ENCODE data around the gene QTRT2. TPM values are rescaled to one million over a fixed set of nuclear protein-coding genes. Genes with fewer than 3 reads are reported as not detected.

The QTRT2 gene
- total and polyA plus RNA-seq, 4 donors = 5.3 to 33.0 (median 18.5) TPM

- ATAC-seq (ENCODE audit: insufficient read depth, low FRiP score) (no peak), DNase-seq (no peak)
- no peak for TF ChIP-seq CTCF (IDR thresholded peaks at IDR 0.05; ENCODE audit: control extremely low read depth, extremely low read depth)
- WGBS, 2 donors = 92 to 97% methylated on average over 2 of the region's 2 CpGs
- H3K4me1 ChIP-seq (ENCODE audit: control insufficient read depth in 5 of 5, insufficient read depth in 5 of 5, low read length in 5 of 5) = peaks cover 0 to 9% (median 4%) of the 10 kb centered on the region in 5 donors
- no peaks in the 10 kb centered on the region for H3K9me3 ChIP-seq (ENCODE audit: control insufficient read depth in 4 of 4, insufficient read depth in 3 of 4, low read length in 3 of 4)
- no peak overlapping the region for H3K27ac ChIP-seq (ENCODE audit: low read depth in 1 of 2, low read length in 1 of 2)
- peaks cover 0 to 2% (median 0%) of the 10 kb centered on the region in 4 donors for H3K36me3 ChIP-seq (ENCODE audit: control insufficient read depth in 4 of 4, insufficient read depth in 4 of 4, low read length in 4 of 4)
- H3K9ac ChIP-seq (ENCODE audit: insufficient read depth in 1 of 2, low read length in 2 of 2) = no peak overlapping the region
- no peak overlapping the region for H3K4me3 ChIP-seq
- H3K27me3 ChIP-seq (ENCODE audit: control insufficient read depth in 3 of 3, insufficient read depth in 3 of 3, low read length in 2 of 3) = no peaks in the 10 kb centered on the region
Measured at GRCh38 chr3:114052216-114052615, 4.3 kb upstream of the QTRT2 start.

GRCh38 chr3:114057011-114057347 is 442 bp downstream of the QTRT2 start:
- no peak for ATAC-seq (ENCODE audit: insufficient read depth, low FRiP score)
- TF ChIP-seq CTCF (IDR thresholded peaks at IDR 0.05; ENCODE audit: control extremely low read depth, extremely low read depth) = no peak
- Histone ChIP-seq H3K27ac (ENCODE audit: low read depth in 1 of 2, low read length in 1 of 2) (peak overlapping the region; percentile 74 to 91), H3K9ac (ENCODE audit: insufficient read depth in 1 of 2, low read length in 2 of 2) (peak overlapping the region; percentile 42 to 92), H3K36me3 (ENCODE audit: control insufficient read depth in 4 of 4, insufficient read depth in 4 of 4, low read length in 4 of 4) (peaks cover 0 to 2% (median 0%) of the 10 kb centered on the region in 4 donors), H3K9me3 (ENCODE audit: control insufficient read depth in 4 of 4, insufficient read depth in 3 of 4, low read length in 3 of 4) (no peaks in the 10 kb centered on the region), H3K4me1 (ENCODE audit: control insufficient read depth in 5 of 5, insufficient read depth in 5 of 5, low read length in 5 of 5) (peaks cover 0 to 23% (median 7%) of the 10 kb centered on the region in 5 donors), H3K27me3 (ENCODE audit: control insufficient read depth in 3 of 3, insufficient read depth in 3 of 3, low read length in 2 of 3) (no peaks in the 10 kb centered on the region), H3K4me3 (peak overlapping the region; percentile 89)
- 0% methylated on average over 8 of the region's 8 CpGs for WGBS, 2 donors
- no peak for DNase-seq

- H3K9ac ChIP-seq (ENCODE audit: insufficient read depth in 1 of 2, low read length in 2 of 2) = no peak overlapping the region
- H3K27me3 ChIP-seq (ENCODE audit: control insufficient read depth in 3 of 3, insufficient read depth in 3 of 3, low read length in 2 of 3) = no peaks in the 10 kb centered on the region
- no peaks in the 10 kb centered on the region for H3K9me3 ChIP-seq (ENCODE audit: control insufficient read depth in 4 of 4, insufficient read depth in 3 of 4, low read length in 3 of 4)
- no peak for DNase-seq
- H3K36me3 ChIP-seq (ENCODE audit: control insufficient read depth in 4 of 4, insufficient read depth in 4 of 4, low read length in 4 of 4) = no peaks in the 10 kb centered on the region
- no peak overlapping the region for H3K4me3 ChIP-seq
- no peak overlapping the region for H3K27ac ChIP-seq (ENCODE audit: low read depth in 1 of 2, low read length in 1 of 2)
- no peak for TF ChIP-seq CTCF (IDR thresholded peaks at IDR 0.05; ENCODE audit: control extremely low read depth, extremely low read depth)
- H3K4me1 ChIP-seq (ENCODE audit: control insufficient read depth in 5 of 5, insufficient read depth in 5 of 5, low read length in 5 of 5) = peaks cover 0 to 23% (median 7%) of the 10 kb centered on the region in 5 donors
- no peak for ATAC-seq (ENCODE audit: insufficient read depth, low FRiP score)
- WGBS, 2 donors = 91 to 93% methylated on average over 8 of the region's 8 CpGs
Measured at GRCh38 chr3:114058646-114059045, 2.1 kb downstream of the QTRT2 start.

All from lung (tissue), 12 donors.